GM19463 (cell line): ENCODE results near the gene MAPK14.
"Not testable (repeated sequence)": the region's sequence is repeated elsewhere in the genome, so short reads cannot be mapped to it uniquely, and the experiment has no call there.

Source experiments
- ATAC-seq: cut with Tn5 transposase; IDR thresholded peaks from one replicate; pipeline ENCODE4 v1.9.1; 2021; ENCODE audit warnings: mild to moderate bottlenecking, moderate library complexity; ENCODE audit not compliant: unreplicated experiment

Gene MAPK14

GRCh38 chr6:36120979-36121786 lies 93.6 kb downstream of the MAPK14 start:
- ATAC-seq: no peak

GRCh38 chr6:36121787-36122494 lies 94.3 kb downstream of the MAPK14 start:
- no peak for ATAC-seq

- no peak for ATAC-seq
Observed at GRCh38 chr6:36122495-36123269, 95.1 kb downstream of the MAPK14 start.

GRCh38 chr6:36123270-36124139 lies 95.9 kb downstream of the MAPK14 start:
- ATAC-seq: peak; percentile 64

GRCh38 chr6:36124346-36124745 lies 96.7 kb downstream of the MAPK14 start:
- not testable (repeated sequence) for ATAC-seq

- ATAC-seq: no peak
Observed at GRCh38 chr6:36124881-36125280, 97.3 kb downstream of the MAPK14 start.

- ATAC-seq: no peak
Observed at GRCh38 chr6:36125575-36125974, 98.0 kb downstream of the MAPK14 start.

GRCh38 chr6:36126121-36126520 lies 98.5 kb downstream of the MAPK14 start:
- ATAC-seq: no peak

- no peak for ATAC-seq
Observed at GRCh38 chr6:36126553-36127458, 99.2 kb downstream of the MAPK14 start.

- ATAC-seq: no peak
Observed at GRCh38 chr6:36127462-36128016, 99.9 kb downstream of the MAPK14 start.

GRCh38 chr6:36128073-36128472 lies 100.5 kb downstream of the MAPK14 start:
- ATAC-seq: no peak

- no peak for ATAC-seq
Observed at GRCh38 chr6:36128793-36129192, 101.2 kb downstream of the MAPK14 start.

- ATAC-seq: not testable (repeated sequence)
Observed at GRCh38 chr6:36129334-36129733, 101.7 kb downstream of the MAPK14 start.

- ATAC-seq: no peak
Observed at GRCh38 chr6:36129941-36130666, 102.5 kb downstream of the MAPK14 start, which contains the start of gene MAPK13. Gene MAPK13 (plus strand): TSS chr6:36130513. CDS start chr6:36130583, 70 bp downstream.

GRCh38 chr6:36130667-36131510 lies 103.3 kb downstream of the MAPK14 start:
- ATAC-seq: peak; percentile 32

GRCh38 chr6:36131511-36132245 lies 104.1 kb downstream of the MAPK14 start:
- ATAC-seq: peak; percentile 82
